HG02884 (cell line): ENCODE measurements around the gene ACTN4.
A peak's percentile ranks its signal among the peaks of the same experiment; 100 is the strongest.
"Not testable (repeated sequence)": the region's sequence is repeated elsewhere in the genome, so short reads cannot be mapped to it uniquely, and the experiment has no call there.

Source experiments
- ATAC-seq: cut with Tn5 transposase; IDR thresholded peaks from one replicate; pipeline ENCODE4 v1.9.1; 2021; ENCODE audit warnings: mild to moderate bottlenecking, moderate library complexity; ENCODE audit not compliant: unreplicated experiment

ACTN4 gene

GRCh38 chr19:38761884-38762389 is 114.5 kb downstream of the ACTN4 start:
- ATAC-seq, result not testable (repeated sequence)

- ATAC-seq, result no peak
Measured at GRCh38 chr19:38763795-38764220, 116.4 kb downstream of the ACTN4 start.

- ATAC-seq, result no peak
Measured at GRCh38 chr19:38765214-38765613, 117.8 kb downstream of the ACTN4 start.

GRCh38 chr19:38766276-38767047 is 119.0 kb downstream of the ACTN4 start:
- ATAC-seq, result no peak

GRCh38 chr19:38769635-38770211 is 122.3 kb downstream of the ACTN4 start:
- ATAC-seq, result no peak

GRCh38 chr19:38770228-38770948 is 122.9 kb downstream of the ACTN4 start:
- peak; percentile 27 for ATAC-seq

- peak; percentile 57 for ATAC-seq
Measured at GRCh38 chr19:38770949-38771275, 123.5 kb downstream of the ACTN4 start.

- not testable (repeated sequence) for ATAC-seq
Measured at GRCh38 chr19:38771569-38771968, 124.1 kb downstream of the ACTN4 start.

- ATAC-seq, result no peak
Measured at GRCh38 chr19:38773469-38774177, 126.2 kb downstream of the ACTN4 start, which contains the start of gene LGALS7. Gene LGALS7, minus strand, starts transcription at chr19:38773517. Its CDS starts 25 bp downstream, at chr19:38773492.

GRCh38 chr19:38774181-38774950 is 126.9 kb downstream of the ACTN4 start:
- no peak for ATAC-seq

GRCh38 chr19:38778733-38779132 is 131.3 kb downstream of the ACTN4 start:
- ATAC-seq, result no peak

GRCh38 chr19:38780443-38780842 is 133.0 kb downstream of the ACTN4 start:
- ATAC-seq, result no peak

GRCh38 chr19:38781058-38781457 is 133.6 kb downstream of the ACTN4 start:
- no peak for ATAC-seq
